T-cell (primary cell): ENCODE results near the gene RIPOR3. TPM values are rescaled to one million over a fixed set of nuclear protein-coding genes. Genes with fewer than 3 reads are reported as not detected.

Experiments used
- ATAC-seq, 4 experiments: fragments of 200-7000 bp in 3 of 4; fragments of 150-1000 bp in 1 of 4; cut with Tn5 transposase; replicated peaks in 1 of 4; 1 replicate in 3 of 4; 2 replicates in 1 of 4; pipeline ENCODE4 v1.10.0; 2021; ENCODE audit warnings: moderate library complexity in 3 of 4, mild to moderate bottlenecking in 2 of 4, moderate number of reproducible peaks in 1 of 4
- CTCF ChIA-PET, 2 donors: fragments of 300-600 bp; sonication (Branson Sonifier 250); formaldehyde crosslinking; loops; one replicate each; lab custom pipeline; 2022; ENCODE audit warnings: antibody characterized with exemption in 2 of 2; lab: Charles Lee
- POLR2A ChIA-PET, 2 donors: fragments of 300-600 bp; sonication (Branson Sonifier 250); formaldehyde crosslinking; loops; one replicate each; lab custom pipeline; 2022; ENCODE audit warnings: antibody characterized with exemption in 2 of 2; lab: Charles Lee
- DNase-seq, 35 experiments: peaks; one replicate each; pipeline versions ENCODE4 v3.0.0 to v3.0.0-alpha.2; 2013 to 2023
- H3K27ac ChIP-seq: one replicate; pipeline ENCODE4 v1.5.1; 2013; ENCODE audit warnings: low read length
- H3K27me3 ChIP-seq, 2 experiments: replicated peaks in 1 of 2; 1 replicate in 1 of 2; 2 replicates in 1 of 2; pipeline versions ENCODE4 v1.6.1 to v1.7.0; 2013; ENCODE audit warnings: low read length in 1 of 2, mixed read lengths in 1 of 2; ENCODE audit not compliant: control insufficient read depth in 2 of 2, insufficient read depth in 2 of 2; ENCODE audit errors: extremely low read depth in 1 of 2
- H3K36me3 ChIP-seq, 2 donors: 1 replicate in 1 of 2; 2 replicates in 1 of 2; pipeline versions ENCODE4 v1.6.1 to v1.7.0; 2013; ENCODE audit warnings: low read length in 1 of 2; ENCODE audit not compliant: control insufficient read depth in 2 of 2, insufficient read depth in 1 of 2; ENCODE audit errors: extremely low read depth in 1 of 2
- H3K4me1 ChIP-seq, 2 experiments: 1 replicate in 1 of 2; 2 replicates in 1 of 2; pipeline versions ENCODE4 v1.6.1 to v1.7.0; 2013; ENCODE audit warnings: low read length in 2 of 2, mixed read lengths in 1 of 2; ENCODE audit not compliant: insufficient read depth in 2 of 2, control insufficient read depth in 1 of 2; ENCODE audit errors: extremely low read depth in 1 of 2
- H3K4me3 ChIP-seq, 2 donors: 1 replicate in 1 of 2; 2 replicates in 1 of 2; pipeline versions ENCODE4 v1.5.1 to v1.7.0; 2013; ENCODE audit warnings: mild to moderate bottlenecking in 2 of 2, low read length in 1 of 2, moderate library complexity in 1 of 2; ENCODE audit not compliant: control insufficient read depth in 1 of 2; ENCODE audit errors: extremely low read depth in 1 of 2
- H3K9me3 ChIP-seq: 2 replicates; pipeline ENCODE4 v1.7.0; 2013
- H3K27ac Mint-ChIP-seq, 2 donors: one replicate each; pipeline ENCODE4 v1.8.0; 2020 to 2021; ENCODE audit warnings: mild to moderate bottlenecking in 2 of 2, mixed read lengths in 2 of 2
- H3K27me3 Mint-ChIP-seq, 2 donors: one replicate each; pipeline ENCODE4 v1.8.0; 2021 to 2022; ENCODE audit warnings: mixed read lengths in 2 of 2
- H3K36me3 Mint-ChIP-seq: one replicate; pipeline ENCODE4 v1.8.0; 2021; ENCODE audit warnings: mixed read lengths
- H3K4me1 Mint-ChIP-seq, 3 donors: one replicate each; pipeline ENCODE4 v1.8.0; 2020 to 2022; ENCODE audit warnings: mixed read lengths in 3 of 3, mild to moderate bottlenecking in 1 of 3
- H3K4me3 Mint-ChIP-seq, 3 donors: one replicate each; pipeline ENCODE4 v1.8.0; 2020 to 2022; ENCODE audit warnings: mild to moderate bottlenecking in 3 of 3, mixed read lengths in 3 of 3, moderate library complexity in 3 of 3
- H3K9me3 Mint-ChIP-seq, 3 donors: one replicate each; pipeline ENCODE4 v1.8.0; 2020 to 2022; ENCODE audit warnings: mixed read lengths in 3 of 3
- WGBS: methylation state at CpG from one replicate; pipeline ENCODE4 v1.1.5; 2013; ENCODE audit warnings: missing lambda C conversion rate; ENCODE audit not compliant: insufficient coverage; 5-methylcytosine and 5-hydroxymethylcytosine counted together
- total RNA-seq, 35 experiments: library from RNA in 6 of 35; stranded (reverse) in 6 of 35; fragments of 120-200 nt in 1 of 35; gene quantifications; one replicate each; pipeline versions ENCODE4 v1.2.1 to v1.2.4 and lab custom pipeline; 2013 to 2026

RIPOR3 gene
- total RNA-seq, 5 donors from 2014 or later (not counting 1 experiment from before 2014, with no cell fraction given) = 0.25 to 0.88 (median 0.42) TPM

- H3K27ac Mint-ChIP-seq = no peak overlapping the region
- Histone ChIP-seq H3K9me3 (no peaks in the 10 kb centered on the region), H3K27ac (no peak overlapping the region), H3K4me3 (no peak overlapping the region), H3K36me3 (peaks cover 8 to 59% of the 10 kb centered on the region in 2 donors), H3K27me3 (no peaks in the 10 kb centered on the region), H3K4me1 (peaks cover 0 to 4% of the 10 kb centered on the region in 2 experiments)
- CTCF ChIA-PET = interaction anchor here (0.6 to 1.3 kb wide), 6 partner anchors 68 to 400 kb away, joined by 3 to 4 read pairs (median 4); no protein-coding TSS in a partner anchor
- H3K4me1 Mint-ChIP-seq = peaks cover 0 to 6% (median 3%) of the 10 kb centered on the region in 3 donors
- no peak overlapping the region for H3K4me3 Mint-ChIP-seq
- H3K9me3 Mint-ChIP-seq = no peaks in the 10 kb centered on the region
- DNase-seq (no peak), ATAC-seq (peak in 2 of 4 experiments; percentile 8 to 16)
- H3K36me3 Mint-ChIP-seq = peaks cover 25% of the 10 kb centered on the region
- 92% methylated on average over 18 of the region's 19 CpGs for WGBS
- no peaks in the 10 kb centered on the region for H3K27me3 Mint-ChIP-seq
- POLR2A ChIA-PET = interaction anchor here in 1 of 2 donors (0.6 kb wide), 1 partner anchor 74 kb away, joined by 3 read pairs; no protein-coding TSS in a partner anchor
Observed at GRCh38 chr20:50587291-50587961, 103.9 kb downstream of the RIPOR3 start.

- H3K27me3 ChIP-seq = no peaks in the 10 kb centered on the region
- no peak overlapping the region for H3K4me3 Mint-ChIP-seq
- DNase-seq = no peak
- POLR2A ChIA-PET = interaction anchor here in 1 of 2 donors (0.6 kb wide), 1 partner anchor 74 kb away, joined by 3 read pairs; no protein-coding TSS in a partner anchor
- no peak overlapping the region for H3K27ac ChIP-seq
- H3K9me3 ChIP-seq = no peaks in the 10 kb centered on the region
- peaks cover 25% of the 10 kb centered on the region for H3K36me3 Mint-ChIP-seq
- H3K9me3 Mint-ChIP-seq = no peaks in the 10 kb centered on the region
- ATAC-seq = no peak
- H3K27me3 Mint-ChIP-seq = no peaks in the 10 kb centered on the region
- peaks cover 0 to 6% (median 3%) of the 10 kb centered on the region in 3 donors for H3K4me1 Mint-ChIP-seq
- 98% methylated on average over 13 of the region's 13 CpGs for WGBS
- no peak overlapping the region for H3K4me3 ChIP-seq
- CTCF ChIA-PET = interaction anchor here in 1 of 2 donors (0.5 kb wide), 1 partner anchor 88 kb away, joined by 6 read pairs; no protein-coding TSS in a partner anchor
- H3K4me1 ChIP-seq = peaks cover 0 to 4% of the 10 kb centered on the region in 2 experiments
- H3K27ac Mint-ChIP-seq = no peak overlapping the region
- peaks cover 13 to 67% of the 10 kb centered on the region in 2 donors for H3K36me3 ChIP-seq
Observed at GRCh38 chr20:50586531-50587232, 104.7 kb downstream of the RIPOR3 start.

GRCh38 chr20:50585678-50586077 is 105.7 kb downstream of the RIPOR3 start:
- Mint-ChIP-seq H3K9me3 (no peaks in the 10 kb centered on the region), H3K36me3 (peaks cover 28% of the 10 kb centered on the region), H3K4me3 (no peak overlapping the region), H3K4me1 (peaks cover 0 to 6% (median 3%) of the 10 kb centered on the region in 3 donors), H3K27me3 (no peaks in the 10 kb centered on the region), H3K27ac (peak overlapping the region in 1 of 2 donors; percentile 11)
- 92% methylated on average over 3 of the region's 9 CpGs for WGBS
- Histone ChIP-seq H3K36me3 (peaks cover 13 to 77% of the 10 kb centered on the region in 2 donors), H3K9me3 (no peaks in the 10 kb centered on the region), H3K4me3 (no peak overlapping the region), H3K27me3 (no peaks in the 10 kb centered on the region), H3K27ac (no peak overlapping the region), H3K4me1 (peaks cover 0 to 4% of the 10 kb centered on the region in 2 experiments)
- POLR2A ChIA-PET = no interaction called here
- ATAC-seq (no peak), DNase-seq (no peak)
- CTCF ChIA-PET = interaction anchor here in 1 of 2 donors (1.0 kb wide), 1 partner anchor 8 kb away, joined by 4 read pairs; no protein-coding TSS in a partner anchor

- 93% methylated on average over 3 of the region's 5 CpGs for WGBS
- H3K36me3 Mint-ChIP-seq = peaks cover 32% of the 10 kb centered on the region
Observed at GRCh38 chr20:50585214-50585613, 106.1 kb downstream of the RIPOR3 start.

GRCh38 chr20:50584687-50585086 is 106.7 kb downstream of the RIPOR3 start:
- POLR2A ChIA-PET = interaction anchor here in 1 of 2 donors (0.7 kb wide), 2 partner anchors 73 to 94 kb away, joined by 3 to 4 read pairs; no protein-coding TSS in a partner anchor
- DNase-seq (no peak), ATAC-seq (no peak)
- WGBS = no CpG with 5 or more reads among the region's 2 CpGs
- Mint-ChIP-seq H3K4me1 (peaks cover 0 to 10% (median 3%) of the 10 kb centered on the region in 3 donors), H3K9me3 (no peaks in the 10 kb centered on the region), H3K36me3 (peaks cover 36% of the 10 kb centered on the region), H3K4me3 (no peak overlapping the region), H3K27ac (no peak overlapping the region), H3K27me3 (no peaks in the 10 kb centered on the region)
- Histone ChIP-seq H3K27me3 (no peaks in the 10 kb centered on the region), H3K27ac (no peak overlapping the region), H3K4me1 (peaks cover 0 to 4% of the 10 kb centered on the region in 2 experiments), H3K36me3 (peaks cover 18 to 79% of the 10 kb centered on the region in 2 donors), H3K9me3 (no peaks in the 10 kb centered on the region), H3K4me3 (no peak overlapping the region)
- CTCF ChIA-PET = interaction anchor here (0.6 to 1.0 kb wide), 3 partner anchors 34 to 598 kb away, joined by 3 to 4 read pairs (median 4); no protein-coding TSS in a partner anchor

More at GRCh38 chr20:50585214-50585613, 106.1 kb downstream of the RIPOR3 start:
- ChIA-PET CTCF (interaction anchor here (1.0 kb wide), 2 partner anchors 8 to 598 kb away, joined by 4 read pairs; no protein-coding TSS in a partner anchor), POLR2A (interaction anchor here in 1 of 2 donors (0.7 kb wide), 1 partner anchor 94 kb away, joined by 4 read pairs; no protein-coding TSS in a partner anchor)
- H3K36me3 ChIP-seq = peaks cover 13 to 79% of the 10 kb centered on the region in 2 donors
- peaks cover 0 to 9% (median 3%) of the 10 kb centered on the region in 3 donors for H3K4me1 Mint-ChIP-seq
- no peak overlapping the region for H3K27ac ChIP-seq
- H3K9me3 ChIP-seq = no peaks in the 10 kb centered on the region
- H3K4me3 ChIP-seq = no peak overlapping the region
- H3K27me3 ChIP-seq = no peaks in the 10 kb centered on the region
- peaks cover 0 to 4% of the 10 kb centered on the region in 2 experiments for H3K4me1 ChIP-seq
- no peaks in the 10 kb centered on the region for H3K9me3 Mint-ChIP-seq
- ATAC-seq (no peak), DNase-seq (no peak)
- no peaks in the 10 kb centered on the region for H3K27me3 Mint-ChIP-seq
- no peak overlapping the region for H3K4me3 Mint-ChIP-seq
- peak overlapping the region in 1 of 2 donors; percentile 11 for H3K27ac Mint-ChIP-seq
